NCI-H2107 treated with DMSO at 0.1 percent for 48 hours (cell line): ENCODE measurements around the gene SMTNL1.
"Not testable (repeated sequence)": the region's sequence is repeated elsewhere in the genome, so short reads cannot be mapped to it uniquely, and the experiment has no call there.

Source experiments
- DNase-seq: peaks from one replicate; lab custom pipeline; 2025; ENCODE audit not compliant: unreplicated experiment; lab: John Stamatoyannopoulos, UW

Gene SMTNL1

DNA sequence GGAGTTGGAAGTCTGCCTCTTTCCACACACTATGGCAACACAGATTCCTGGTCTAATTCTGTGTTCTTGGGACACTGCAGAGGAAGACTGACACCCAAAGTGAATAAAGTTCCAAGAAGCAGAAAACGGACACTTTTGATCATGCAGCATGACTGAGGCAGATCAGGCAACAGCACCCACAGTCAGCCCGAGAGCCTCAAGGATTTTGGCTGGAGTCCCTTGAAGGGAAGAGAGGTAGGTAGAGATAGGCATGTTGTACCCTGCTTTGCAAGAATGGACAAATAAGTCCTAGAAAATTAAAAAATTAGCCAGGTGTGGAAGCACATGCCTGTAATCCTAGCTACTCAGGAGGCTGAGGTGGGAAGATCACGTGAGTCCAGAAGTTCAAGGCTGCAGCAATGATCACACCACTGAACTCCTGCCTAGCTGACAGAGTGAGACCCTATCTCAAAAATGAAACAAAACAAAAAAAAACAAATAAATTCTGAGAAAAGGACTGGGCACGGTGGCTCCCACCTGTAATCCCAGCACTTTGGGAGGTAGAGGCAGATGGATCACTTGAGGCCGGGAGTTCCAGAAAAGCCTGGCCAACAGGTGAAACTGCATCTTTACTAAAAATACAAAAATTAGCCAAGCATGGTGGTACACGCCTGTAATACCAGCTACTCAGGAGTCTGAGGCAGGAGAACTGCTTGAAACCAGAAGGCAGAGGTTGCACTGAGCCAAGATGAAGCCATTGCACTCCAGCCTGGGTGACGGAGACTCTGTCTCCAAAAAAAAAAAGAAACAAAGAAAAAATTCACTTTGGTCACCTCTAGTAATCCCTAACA, 28.8 kb upstream of the SMTNL1 start:
- DNase-seq: no peak

DNA sequence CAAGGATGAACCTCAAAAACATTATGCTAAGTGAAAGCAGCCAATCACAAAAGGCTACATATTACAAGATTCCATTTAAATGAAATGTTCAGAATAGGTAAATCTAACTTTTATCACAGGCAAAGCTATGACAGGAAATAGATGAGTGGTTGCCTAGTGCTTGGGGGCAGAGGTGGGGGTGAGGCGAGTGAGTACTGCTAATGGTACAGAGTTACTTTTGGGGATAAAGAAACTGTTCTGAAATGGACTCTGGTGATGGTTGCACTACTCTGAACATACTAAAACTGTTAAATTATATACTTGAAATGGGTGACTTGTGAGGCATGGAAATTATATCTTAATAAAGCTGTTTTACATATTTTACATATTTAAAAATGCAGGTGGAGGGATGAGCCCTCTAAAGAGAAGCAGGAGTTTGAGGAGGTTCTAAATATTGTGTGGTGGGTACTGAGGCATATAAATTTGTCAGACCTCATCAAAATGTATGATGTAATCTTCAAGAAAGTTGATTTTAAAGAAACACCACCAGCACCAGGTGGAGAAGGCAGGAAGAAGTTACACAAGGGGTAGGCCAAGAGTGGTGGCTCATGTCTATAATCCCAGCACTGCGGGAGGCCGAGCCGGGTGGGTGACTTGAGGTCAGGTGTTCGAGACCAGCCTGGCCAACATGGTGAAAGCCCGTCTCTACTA, 25.5 kb upstream of the SMTNL1 start:
- DNase-seq: no peak

DNA sequence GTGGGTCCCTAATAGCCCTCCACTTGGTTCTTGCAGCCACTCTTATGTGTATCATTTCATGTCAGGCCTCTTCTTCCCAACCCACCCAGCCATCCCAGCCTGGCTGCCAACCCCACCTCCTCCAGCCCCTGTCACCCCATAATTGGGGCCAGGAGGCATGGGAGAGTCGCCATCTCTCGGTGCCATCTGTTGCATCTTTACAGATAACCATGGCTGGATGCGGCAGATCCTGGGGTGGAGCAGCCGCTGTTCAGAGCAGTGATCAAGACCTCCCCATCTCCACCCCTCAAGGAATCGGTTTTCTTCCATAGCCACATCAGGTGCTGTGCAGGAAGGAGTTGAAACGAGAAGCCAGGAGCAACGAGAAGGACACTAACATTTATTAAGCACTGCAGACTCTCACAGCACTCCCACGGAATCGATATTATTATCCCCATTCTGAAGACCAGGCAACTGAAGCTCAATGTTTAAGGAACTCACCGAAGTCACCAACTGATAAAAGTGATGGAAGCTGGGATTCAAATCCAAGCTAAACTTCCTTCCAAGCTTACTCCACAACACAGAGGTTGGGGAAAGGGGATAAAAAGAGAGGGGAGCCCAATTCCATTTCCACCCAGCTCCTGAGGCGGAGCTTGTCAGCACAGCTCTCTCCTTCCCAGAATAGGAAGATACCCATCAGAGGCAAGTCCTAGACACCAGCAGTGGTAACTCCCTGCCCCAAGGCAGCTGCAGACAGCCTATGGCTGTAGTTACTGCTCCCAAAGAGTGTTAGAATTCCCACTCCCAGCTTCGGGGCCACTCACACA, 24.5 kb upstream of the SMTNL1 start:
- no peak for DNase-seq

DNA sequence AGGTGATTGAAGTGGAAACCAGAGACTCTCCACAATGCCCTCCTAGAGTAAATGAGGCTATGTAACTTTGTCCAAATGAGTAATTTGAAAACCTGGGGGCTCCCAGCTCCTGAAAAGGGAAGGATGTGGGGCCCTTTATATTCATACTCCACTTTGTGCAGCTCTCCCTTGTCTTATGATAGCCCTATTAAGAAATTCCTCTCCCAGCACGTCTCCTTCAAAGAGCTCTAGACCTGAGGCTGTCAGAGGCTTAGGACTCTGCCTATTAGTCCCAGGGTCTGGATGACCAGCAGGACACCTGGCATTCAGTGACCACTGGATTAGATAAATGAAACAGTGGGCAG, 24.0 kb upstream of the SMTNL1 start:
- DNase-seq: no peak

DNA sequence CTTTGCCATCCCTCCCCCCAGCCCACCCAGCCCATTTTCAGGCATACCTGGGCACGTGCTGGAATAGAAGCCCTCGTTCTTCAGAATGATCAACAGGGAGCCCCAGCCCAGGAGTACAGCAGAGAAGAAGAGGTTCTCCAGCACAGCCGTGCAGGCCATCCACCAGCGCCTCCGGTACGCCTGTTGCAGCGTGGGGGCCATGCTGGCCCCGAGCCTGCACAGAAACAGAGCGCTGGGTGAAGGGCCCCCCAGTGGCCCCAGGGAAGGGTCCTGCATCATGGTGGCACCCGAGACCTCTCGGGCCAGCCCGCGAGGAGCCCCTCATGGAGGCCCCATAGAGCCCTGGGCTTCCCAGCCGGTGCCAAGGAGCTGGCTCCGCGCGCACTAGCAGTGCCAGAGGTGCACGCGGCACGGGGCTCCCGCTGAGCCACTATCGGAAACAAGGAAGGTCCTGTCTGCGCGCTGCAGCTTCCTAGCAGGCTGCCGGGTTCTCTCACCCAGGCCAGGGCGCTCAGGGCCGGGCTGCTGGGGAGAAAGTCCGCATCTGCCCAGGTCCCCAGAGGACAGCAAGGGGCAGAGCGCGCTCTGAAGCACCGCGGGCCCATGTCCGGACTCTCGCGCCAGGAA, 23.4 kb upstream of the SMTNL1 start:
- DNase-seq: peak; percentile 20

DNA sequence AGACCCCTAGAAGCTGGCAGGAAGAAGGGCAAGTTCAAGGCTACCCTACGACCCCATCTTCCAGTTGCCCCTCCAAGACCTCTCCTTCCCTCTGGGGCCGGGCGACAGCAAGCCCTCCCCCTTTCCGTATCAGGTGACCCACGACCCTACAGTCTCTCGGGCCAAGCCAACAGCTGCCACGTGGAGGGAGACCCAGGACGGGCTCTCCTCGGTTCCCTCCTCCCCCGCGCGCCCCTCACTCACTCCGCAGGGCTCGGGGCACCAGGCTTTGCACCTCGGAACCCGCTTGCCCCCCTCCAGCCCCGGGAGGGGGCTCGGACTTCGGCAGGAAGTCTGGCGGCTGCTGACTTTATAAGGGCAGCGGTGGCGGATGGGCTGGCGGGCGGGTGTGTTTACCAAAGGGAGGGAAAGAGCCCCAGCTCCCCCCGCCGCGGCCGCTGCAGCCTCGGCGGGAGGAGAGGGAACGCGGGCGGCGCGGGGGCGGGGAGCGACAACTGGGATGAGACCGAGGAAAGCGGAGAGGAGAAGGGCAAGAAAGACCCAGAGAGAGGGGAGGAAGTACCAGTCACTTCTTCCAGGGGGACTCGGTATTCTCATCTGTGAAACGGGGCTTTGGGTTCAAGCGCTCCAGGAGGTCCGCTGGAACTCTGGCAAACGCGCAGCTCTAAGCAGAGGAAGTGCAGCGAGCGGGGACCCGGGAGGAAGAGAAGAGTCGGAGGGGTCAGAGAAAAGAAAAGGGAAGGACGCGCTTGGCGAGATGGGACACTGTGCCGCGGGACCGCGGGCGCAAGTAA, 22.7 kb upstream of the SMTNL1 start:
- no peak for DNase-seq

DNA sequence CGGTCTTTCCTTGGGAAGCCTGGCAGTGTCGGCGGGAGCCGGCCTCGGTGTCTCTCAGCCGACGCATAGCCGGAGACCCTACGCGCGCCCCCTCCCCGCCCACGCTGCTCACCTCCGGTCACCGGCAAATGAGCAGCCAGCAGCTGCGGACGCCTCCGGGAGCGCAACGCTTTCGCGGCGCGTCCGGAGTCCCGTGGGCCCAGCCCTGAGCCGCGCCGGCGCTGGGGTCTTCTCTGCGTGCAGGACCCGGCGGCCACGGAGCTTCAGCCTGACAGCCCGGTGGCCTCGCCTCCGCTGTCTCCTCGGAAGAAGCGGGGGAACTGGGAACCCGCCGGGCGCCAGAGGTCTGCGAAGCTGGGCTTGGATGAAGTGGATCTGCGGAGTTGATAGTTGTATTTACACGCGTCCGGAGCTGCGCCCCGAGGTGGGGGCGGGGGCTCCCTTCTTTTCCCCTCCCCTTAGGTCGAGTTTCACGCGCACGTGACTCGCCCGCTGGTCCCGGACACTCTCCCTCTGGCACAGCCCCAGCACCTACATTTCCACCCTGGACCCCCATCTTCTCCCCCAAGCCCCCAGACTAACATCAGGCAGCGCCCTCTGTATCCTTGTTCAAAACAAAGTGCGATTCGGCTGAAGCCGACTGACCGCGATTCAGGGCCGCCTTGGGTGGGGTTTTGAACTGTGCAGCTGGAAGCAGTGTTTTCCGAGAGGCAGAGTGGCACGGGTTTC, 21.9 kb upstream of the SMTNL1 start, which contains the start of gene SLC43A1:
TSS of gene SLC43A1 (minus strand) at position 371 of the 729 bp plus-strand sequence. CDS start 1,591 bp downstream, outside the sequence.
- DNase-seq: peak; percentile 23

DNA sequence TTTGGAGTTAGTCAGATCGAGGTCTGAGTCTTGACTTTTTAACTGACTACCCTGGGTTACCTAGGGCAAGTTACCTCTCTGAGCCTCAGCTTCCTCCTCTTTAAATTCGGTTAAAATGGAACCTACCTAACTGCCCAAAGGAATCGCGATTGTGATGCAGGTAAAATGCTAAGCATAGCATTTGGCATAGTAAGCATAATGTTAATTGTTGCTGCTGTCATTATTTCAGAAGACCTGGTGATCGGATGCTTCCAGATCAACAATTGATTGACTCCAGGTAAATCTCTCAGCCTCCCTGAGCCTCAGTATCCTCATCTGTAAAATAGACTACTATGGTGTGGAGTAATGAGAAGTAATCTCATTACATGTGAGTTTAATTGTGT, 21.3 kb upstream of the SMTNL1 start:
- DNase-seq: no peak

DNA sequence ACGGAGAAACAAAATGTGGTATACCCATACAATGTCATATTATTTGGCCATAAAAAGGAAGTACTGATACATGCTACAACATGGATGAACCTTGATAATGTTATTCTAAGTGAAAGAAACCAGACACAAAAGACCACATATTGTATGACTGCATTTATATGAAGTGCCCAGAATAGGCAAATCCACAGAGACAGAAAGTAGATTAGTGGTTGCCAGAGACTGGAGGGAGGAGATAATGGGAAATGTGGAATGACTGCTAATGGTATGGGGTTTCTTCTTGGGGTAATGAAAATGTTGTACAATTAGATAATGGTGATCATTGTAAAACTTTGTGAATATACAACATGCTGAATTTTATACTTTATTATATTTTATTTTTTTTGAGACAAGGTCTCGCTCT, 16.3 kb upstream of the SMTNL1 start:
- DNase-seq: no peak

DNA sequence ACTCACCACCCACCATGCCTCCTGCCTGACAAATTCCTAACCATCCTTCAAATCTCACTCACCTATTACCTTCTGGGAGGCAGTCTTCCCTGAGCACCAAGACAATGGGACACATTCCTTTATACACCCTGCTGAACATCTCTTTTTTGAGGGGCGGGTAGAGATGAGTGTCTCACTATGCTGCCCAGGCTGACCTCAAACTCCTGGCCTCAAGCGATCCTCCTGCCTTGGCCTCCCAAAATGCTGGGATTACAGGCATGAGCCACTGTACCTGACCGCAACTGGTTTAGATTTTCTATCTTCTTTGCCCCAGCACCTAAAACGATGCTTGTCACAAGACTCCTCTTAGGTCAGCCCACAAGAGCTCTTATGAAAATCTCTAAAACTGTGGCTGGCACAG, 14.0 kb upstream of the SMTNL1 start:
- no peak for DNase-seq

DNA sequence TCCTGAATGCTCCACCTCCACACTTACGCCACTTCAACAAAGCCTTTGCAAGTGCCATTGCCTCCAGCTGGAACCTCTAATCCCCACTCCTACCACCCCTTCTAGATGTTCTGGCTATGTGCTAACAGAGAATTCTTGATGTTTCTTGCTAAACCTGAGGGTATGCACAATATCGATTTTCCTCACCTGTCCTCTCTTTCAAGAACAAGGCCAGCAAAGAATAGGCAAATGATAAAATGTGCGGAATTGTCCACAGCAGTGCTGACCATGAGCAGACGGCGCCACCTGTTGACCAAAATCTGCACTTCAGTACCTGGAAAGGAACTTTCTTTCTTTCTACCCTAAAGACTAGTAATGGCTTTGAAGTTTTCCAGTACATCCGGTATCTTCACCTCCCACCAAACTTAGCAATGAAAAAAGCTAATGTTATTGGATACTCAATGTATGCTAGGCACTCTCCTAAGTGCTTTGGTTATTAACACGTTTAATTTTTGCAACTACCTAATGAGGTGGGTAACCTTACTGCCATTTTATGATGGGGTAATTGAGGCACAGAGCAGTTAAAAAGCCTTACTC, 10.3 kb upstream of the SMTNL1 start:
- DNase-seq: peak; percentile 73

DNA sequence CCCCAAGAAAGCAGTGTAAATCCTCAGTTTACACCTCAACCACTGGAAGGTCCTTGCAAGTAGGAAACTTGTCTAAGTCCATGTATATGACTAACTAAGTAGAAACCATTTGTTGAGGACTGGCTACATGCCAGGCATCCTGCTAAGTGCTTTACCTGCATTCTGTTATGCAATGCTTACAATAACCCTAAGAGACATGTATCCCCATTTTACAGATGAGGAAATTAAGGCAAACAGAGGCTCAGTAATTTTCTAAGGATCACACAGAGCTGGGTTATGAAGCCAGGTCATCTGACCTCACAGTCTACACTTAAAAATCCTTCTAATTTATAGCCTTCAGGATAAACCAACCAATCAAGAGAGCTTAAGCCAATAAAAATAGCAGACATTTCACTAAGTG, 8.4 kb upstream of the SMTNL1 start:
- DNase-seq: no peak

DNA sequence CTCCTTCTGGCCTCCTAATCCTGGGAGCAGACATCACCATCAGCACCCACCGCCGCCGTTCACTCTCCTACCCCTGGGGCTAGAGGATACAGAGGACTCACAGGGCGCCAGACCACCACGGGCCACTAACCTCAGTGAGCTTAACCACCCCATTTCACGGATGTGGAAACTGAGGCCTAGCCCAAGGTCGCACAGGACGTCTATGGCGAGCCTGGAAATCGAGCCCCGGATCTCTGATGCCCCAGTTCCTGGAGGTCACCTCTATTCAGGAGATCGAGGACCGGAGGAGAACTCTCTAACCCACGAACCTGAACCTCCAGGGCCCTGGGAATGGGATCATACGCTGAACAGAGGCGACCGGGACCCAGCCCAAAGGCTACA, 7.2 kb upstream of the SMTNL1 start:
- DNase-seq: no peak

DNA sequence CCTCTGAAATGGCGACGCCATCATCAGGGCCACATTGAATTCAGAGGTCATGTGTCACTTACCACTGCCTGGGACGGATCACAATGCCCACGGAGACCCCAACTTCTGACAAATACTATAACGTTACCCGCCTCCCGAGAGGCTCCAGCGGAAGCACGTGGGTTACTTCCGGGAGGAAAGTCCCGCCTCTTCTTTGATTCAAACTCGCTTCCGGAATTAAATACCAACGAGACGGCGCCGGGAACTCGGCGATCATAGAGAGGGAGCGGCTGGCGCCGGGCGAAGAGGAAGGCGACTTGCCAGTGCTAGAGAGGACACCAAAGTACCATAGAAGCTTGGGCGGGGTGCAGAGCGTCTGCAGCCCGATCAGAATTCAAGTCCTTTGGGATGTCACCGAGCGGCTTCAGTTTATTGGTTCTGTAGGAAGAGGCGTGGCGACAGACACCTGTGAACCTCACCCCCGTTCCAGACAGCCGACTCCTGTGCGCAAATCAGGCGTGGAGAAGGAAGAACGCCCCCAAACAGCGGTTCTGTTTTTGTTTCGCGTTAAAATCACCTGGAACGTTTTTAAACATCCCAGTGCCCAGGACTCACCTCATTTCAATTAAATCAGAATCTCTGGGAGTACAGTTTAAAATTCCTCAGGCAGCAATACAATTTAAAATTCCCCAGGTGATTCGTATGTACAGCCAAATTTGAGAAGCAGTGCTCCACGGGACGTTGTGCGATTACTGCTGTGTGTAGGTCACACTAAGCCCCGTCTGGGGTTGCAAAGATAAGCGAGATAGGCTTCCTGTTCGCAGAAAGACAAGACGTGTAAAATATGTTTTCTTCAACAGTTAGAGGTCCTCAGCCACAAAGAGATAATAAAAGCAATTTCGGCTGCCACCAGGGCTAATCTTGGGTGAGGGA, 6.5 kb upstream of the SMTNL1 start, which contains the start of gene TIMM10:
TSS of gene TIMM10 (minus strand) at position 159 of the 912 bp plus-strand sequence. CDS start 565 bp downstream, outside the sequence.
- DNase-seq: peak; percentile 98

DNA sequence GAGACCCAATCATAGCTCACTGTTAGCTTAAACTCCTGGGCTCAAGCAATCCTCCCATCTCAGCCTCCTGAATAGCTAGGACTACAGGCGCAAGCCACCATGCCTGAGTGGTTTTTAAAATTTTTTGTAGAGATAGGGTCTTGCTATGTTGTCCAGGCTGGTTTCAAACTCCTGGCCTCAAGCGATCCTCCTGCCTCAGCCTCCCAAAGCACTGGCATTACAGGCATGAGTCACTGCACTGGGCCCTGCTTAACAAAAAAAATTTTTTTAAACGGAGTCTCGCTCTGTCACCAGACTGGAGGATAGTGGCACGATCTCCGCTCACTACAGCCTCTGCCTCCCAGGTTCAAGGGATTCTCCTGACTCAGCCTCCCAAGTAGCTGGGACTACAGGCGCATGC, 2.9 kb upstream of the SMTNL1 start:
- DNase-seq: not testable (repeated sequence)

DNA sequence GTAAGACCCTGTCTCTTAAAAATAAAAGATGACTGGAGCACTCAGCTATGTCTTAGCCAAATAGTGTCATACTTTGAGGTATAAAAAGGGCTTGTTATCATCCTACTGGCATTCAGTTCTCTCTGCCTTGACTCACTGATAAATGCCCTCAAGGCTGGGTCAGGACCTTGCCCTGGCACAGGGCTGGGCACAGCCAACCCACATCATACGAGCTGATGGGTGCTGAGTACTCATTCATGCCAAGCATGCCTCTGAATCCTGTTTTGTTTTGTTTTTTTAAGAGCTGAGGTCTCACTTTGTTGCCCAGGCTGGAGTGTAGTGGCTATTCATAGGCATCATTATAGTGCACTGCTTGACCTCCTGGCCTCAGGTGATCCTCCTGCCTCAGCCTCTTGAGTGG, 1.9 kb downstream of the SMTNL1 start:
- no peak for DNase-seq

DNA sequence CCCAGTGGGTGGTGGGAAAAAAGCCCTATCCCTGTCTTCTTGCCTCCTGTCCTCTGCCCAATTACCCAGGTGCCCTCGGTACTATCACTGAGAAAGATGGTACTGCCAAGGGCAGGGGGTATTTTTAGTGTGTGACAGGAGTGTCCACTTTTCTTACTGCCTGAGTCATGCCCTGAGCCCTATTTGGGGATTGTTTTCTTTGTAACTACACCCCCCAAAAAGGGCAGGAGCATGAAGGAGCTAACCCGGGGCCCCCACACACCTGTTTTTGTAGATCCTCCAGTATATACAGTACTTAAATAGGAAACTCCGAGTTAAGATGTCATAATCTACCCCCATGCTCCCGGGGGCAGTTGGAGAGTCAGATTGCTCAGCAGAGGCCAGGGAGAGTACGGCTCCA, 3.8 kb downstream of the SMTNL1 start:
- no peak for DNase-seq

DNA sequence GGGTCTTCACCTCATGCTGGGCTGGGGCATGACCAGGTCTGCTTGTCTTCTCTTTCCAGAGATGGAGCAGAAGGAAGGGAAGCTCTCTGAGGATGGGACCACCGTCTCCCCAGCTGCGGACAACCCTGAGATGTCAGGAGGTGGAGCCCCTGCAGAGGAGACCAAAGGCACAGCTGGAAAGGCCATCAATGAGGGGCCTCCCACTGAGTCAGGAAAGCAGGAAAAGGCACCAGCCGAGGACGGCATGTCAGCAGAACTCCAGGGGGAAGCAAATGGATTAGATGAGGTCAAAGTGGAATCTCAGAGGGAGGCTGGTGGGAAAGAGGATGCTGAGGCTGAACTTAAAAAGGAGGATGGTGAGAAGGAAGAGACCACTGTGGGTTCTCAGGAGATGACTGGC, 5.2 kb downstream of the SMTNL1 start:
- no peak for DNase-seq
